ENCODE data around the gene CACNA2D4.

The CACNA2D4 gene

GRCh38 chr12:1914114-1914911 lies 4.1 kb downstream of the CACNA2D4 start:
- WGBS = 82% methylated on average over 17 of the region's 17 CpGs
- Histone ChIP-seq H3K4ac (ENCODE audit: low read depth in 1 of 2, low read length in 2 of 2) (no peak overlapping the region), H2BK12ac (ENCODE audit: low read length in 2 of 2) (no peak overlapping the region), H3K23ac (ENCODE audit: low read length in 2 of 2) (no peak overlapping the region), H3K27me3 (ENCODE audit: control insufficient read depth in 1 of 2, insufficient read depth in 1 of 2, low read length in 2 of 2) (peaks cover 13 to 61% of the 10 kb centered on the region in 2 experiments), H3K4me3 (ENCODE audit: insufficient read depth in 1 of 2, low read depth in 1 of 2, low read length in 2 of 2) (no peak overlapping the region), H3K27ac (ENCODE audit: low read length, poor library complexity, severe bottlenecking) (no peak overlapping the region), H4K8ac (ENCODE audit: low read length) (no peak overlapping the region), H3K14ac (ENCODE audit: low read length in 2 of 2) (no peak overlapping the region), H3K4me1 (ENCODE audit: control insufficient read depth, insufficient read depth, low read depth, low read length) (peaks cover 3% of the 10 kb centered on the region), H4K91ac (ENCODE audit: low read length) (no peak overlapping the region), H2AFZ (ENCODE audit: low read depth, low read length) (no peak overlapping the region), H2BK120ac (ENCODE audit: low read depth, low read length) (no peak overlapping the region), H3K36me3 (ENCODE audit: control insufficient read depth in 1 of 2, insufficient read depth in 2 of 2, low read depth in 1 of 2, low read length in 2 of 2) (no peaks in the 10 kb centered on the region), H3K18ac (ENCODE audit: low read depth in 1 of 2, low read length in 2 of 2) (no peak overlapping the region), H2BK15ac (ENCODE audit: low read depth, poor library complexity, severe bottlenecking) (no peak overlapping the region), H2BK5ac (ENCODE audit: low read depth, low read length, poor library complexity, severe bottlenecking) (no peak overlapping the region), H3K9ac (ENCODE audit: low read length) (no peak overlapping the region), H3K4me2 (ENCODE audit: low read length, poor library complexity, severe bottlenecking) (no peak overlapping the region), H3K9me3 (ENCODE audit: control insufficient read depth, low read length) (no peaks in the 10 kb centered on the region), H3K79me1 (replicated peaks; ENCODE audit: low read length, poor library complexity, severe bottlenecking) (no peaks in the 10 kb centered on the region), H2AK5ac (ENCODE audit: low read length, severe bottlenecking) (no peak overlapping the region)
- DNase-seq = no peak

- Histone ChIP-seq H3K79me1 (replicated peaks; ENCODE audit: low read length, poor library complexity, severe bottlenecking) (no peaks in the 10 kb centered on the region), H2BK120ac (ENCODE audit: low read depth, low read length) (no peak overlapping the region), H2BK5ac (ENCODE audit: low read depth, low read length, poor library complexity, severe bottlenecking) (no peak overlapping the region), H2AK5ac (ENCODE audit: low read length, severe bottlenecking) (no peak overlapping the region), H3K36me3 (ENCODE audit: control insufficient read depth in 1 of 2, insufficient read depth in 2 of 2, low read depth in 1 of 2, low read length in 2 of 2) (no peaks in the 10 kb centered on the region), H3K18ac (ENCODE audit: low read depth in 1 of 2, low read length in 2 of 2) (no peak overlapping the region), H2BK12ac (ENCODE audit: low read length in 2 of 2) (no peak overlapping the region), H3K23ac (ENCODE audit: low read length in 2 of 2) (no peak overlapping the region), H3K9me3 (ENCODE audit: control insufficient read depth, low read length) (no peaks in the 10 kb centered on the region), H3K4me2 (ENCODE audit: low read length, poor library complexity, severe bottlenecking) (no peak overlapping the region), H3K4me1 (ENCODE audit: control insufficient read depth, insufficient read depth, low read depth, low read length) (peaks cover 3% of the 10 kb centered on the region), H2AFZ (ENCODE audit: low read depth, low read length) (no peak overlapping the region), H4K91ac (ENCODE audit: low read length) (no peak overlapping the region), H4K8ac (ENCODE audit: low read length) (no peak overlapping the region), H3K4me3 (ENCODE audit: insufficient read depth in 1 of 2, low read depth in 1 of 2, low read length in 2 of 2) (no peak overlapping the region), H2BK15ac (ENCODE audit: low read depth, poor library complexity, severe bottlenecking) (no peak overlapping the region), H3K9ac (ENCODE audit: low read length) (no peak overlapping the region), H3K27me3 (ENCODE audit: control insufficient read depth in 1 of 2, insufficient read depth in 1 of 2, low read length in 2 of 2) (peaks cover 13 to 56% of the 10 kb centered on the region in 2 experiments), H3K14ac (ENCODE audit: low read length in 2 of 2) (no peak overlapping the region), H3K4ac (ENCODE audit: low read depth in 1 of 2, low read length in 2 of 2) (no peak overlapping the region), H3K27ac (ENCODE audit: low read length, poor library complexity, severe bottlenecking) (no peak overlapping the region)
- no peak for DNase-seq
- WGBS = 83% methylated on average over 12 of the region's 12 CpGs
These were observed 4.9 kb downstream of the CACNA2D4 start for GRCh38 chr12:1913377-1914113.

- Histone ChIP-seq H3K79me1 (replicated peaks; ENCODE audit: low read length, poor library complexity, severe bottlenecking) (no peaks in the 10 kb centered on the region), H2BK12ac (ENCODE audit: low read length in 2 of 2) (no peak overlapping the region), H3K4me1 (ENCODE audit: control insufficient read depth, insufficient read depth, low read depth, low read length) (peaks cover 3% of the 10 kb centered on the region), H3K9ac (ENCODE audit: low read length) (no peak overlapping the region), H3K23ac (ENCODE audit: low read length in 2 of 2) (no peak overlapping the region), H3K18ac (ENCODE audit: low read depth in 1 of 2, low read length in 2 of 2) (peak overlapping the region in 1 of 2 experiments; percentile 25), H3K4me2 (ENCODE audit: low read length, poor library complexity, severe bottlenecking) (no peak overlapping the region), H3K9me3 (ENCODE audit: control insufficient read depth, low read length) (no peaks in the 10 kb centered on the region), H2AK5ac (ENCODE audit: low read length, severe bottlenecking) (no peak overlapping the region), H4K91ac (ENCODE audit: low read length) (no peak overlapping the region), H3K27me3 (ENCODE audit: control insufficient read depth in 1 of 2, insufficient read depth in 1 of 2, low read length in 2 of 2) (peaks cover 13 to 53% of the 10 kb centered on the region in 2 experiments), H2BK15ac (ENCODE audit: low read depth, poor library complexity, severe bottlenecking) (no peak overlapping the region), H3K4me3 (ENCODE audit: insufficient read depth in 1 of 2, low read depth in 1 of 2, low read length in 2 of 2) (no peak overlapping the region), H3K27ac (ENCODE audit: low read length, poor library complexity, severe bottlenecking) (no peak overlapping the region), H2BK5ac (ENCODE audit: low read depth, low read length, poor library complexity, severe bottlenecking) (no peak overlapping the region), H3K4ac (ENCODE audit: low read depth in 1 of 2, low read length in 2 of 2) (no peak overlapping the region), H3K14ac (ENCODE audit: low read length in 2 of 2) (no peak overlapping the region), H3K36me3 (ENCODE audit: control insufficient read depth in 1 of 2, insufficient read depth in 2 of 2, low read depth in 1 of 2, low read length in 2 of 2) (no peaks in the 10 kb centered on the region), H2AFZ (ENCODE audit: low read depth, low read length) (no peak overlapping the region), H4K8ac (ENCODE audit: low read length) (no peak overlapping the region), H2BK120ac (ENCODE audit: low read depth, low read length) (no peak overlapping the region)
- peak; percentile 30 for DNase-seq
- WGBS = 79% methylated on average over 13 of the region's 18 CpGs
These were observed 5.7 kb downstream of the CACNA2D4 start for GRCh38 chr12:1912580-1913376.

All from mesenchymal stem cell (in vitro differentiated cells and primary cell).